Thyroid gland (tissue), 4 donors: Measurements from ENCODE around the gene SLC22A15.

Source experiments
- POLR2A ChIP-seq, 2 donors: fragments of 450-650 bp; IDR thresholded peaks; one replicate each; pipeline ENCODE4 v1.6.1; 2017; ENCODE audit warnings: antibody characterized with exemption in 2 of 2, mild to moderate bottlenecking in 2 of 2, moderate library complexity in 1 of 2
- TF ChIP-seq, protein P1 (sequence below), 6 experiments: fragments of 200-600 bp in 3 of 6; fragments of 450-650 bp in 3 of 6; sonication (generic) in 3 of 6; IDR thresholded peaks; one replicate each; pipeline ENCODE4 v1.5.1; 2016 to 2019; ENCODE audit warnings: antibody characterized with exemption in 6 of 6, mild to moderate bottlenecking in 2 of 6, inconsistent platforms in 1 of 6, moderate library complexity in 1 of 6

DNA sequence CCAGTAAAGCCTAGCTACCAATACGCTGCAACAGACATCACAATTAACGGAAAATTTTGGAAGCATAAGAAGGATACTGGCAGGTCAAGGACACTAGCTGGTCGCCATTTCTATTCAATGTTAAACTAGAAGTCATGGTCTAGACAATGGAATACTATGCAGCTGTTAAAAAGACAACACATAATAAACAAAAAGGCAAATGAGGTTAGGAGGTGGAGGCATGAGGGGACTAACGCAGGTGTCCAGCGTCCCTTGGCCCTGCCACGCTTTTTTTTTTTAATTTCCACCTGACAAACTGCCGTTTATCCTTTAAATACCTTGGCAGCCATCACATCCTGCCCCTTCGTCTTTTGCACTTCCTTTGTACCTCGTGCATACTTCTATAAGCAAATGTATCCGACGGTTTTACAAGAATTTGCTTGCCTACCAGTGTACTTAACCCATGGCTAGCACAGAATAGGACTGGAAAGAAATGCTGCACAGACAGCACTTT, 698 bp upstream of the SLC22A15 start:
- TF ChIP-seq, protein P1, sequence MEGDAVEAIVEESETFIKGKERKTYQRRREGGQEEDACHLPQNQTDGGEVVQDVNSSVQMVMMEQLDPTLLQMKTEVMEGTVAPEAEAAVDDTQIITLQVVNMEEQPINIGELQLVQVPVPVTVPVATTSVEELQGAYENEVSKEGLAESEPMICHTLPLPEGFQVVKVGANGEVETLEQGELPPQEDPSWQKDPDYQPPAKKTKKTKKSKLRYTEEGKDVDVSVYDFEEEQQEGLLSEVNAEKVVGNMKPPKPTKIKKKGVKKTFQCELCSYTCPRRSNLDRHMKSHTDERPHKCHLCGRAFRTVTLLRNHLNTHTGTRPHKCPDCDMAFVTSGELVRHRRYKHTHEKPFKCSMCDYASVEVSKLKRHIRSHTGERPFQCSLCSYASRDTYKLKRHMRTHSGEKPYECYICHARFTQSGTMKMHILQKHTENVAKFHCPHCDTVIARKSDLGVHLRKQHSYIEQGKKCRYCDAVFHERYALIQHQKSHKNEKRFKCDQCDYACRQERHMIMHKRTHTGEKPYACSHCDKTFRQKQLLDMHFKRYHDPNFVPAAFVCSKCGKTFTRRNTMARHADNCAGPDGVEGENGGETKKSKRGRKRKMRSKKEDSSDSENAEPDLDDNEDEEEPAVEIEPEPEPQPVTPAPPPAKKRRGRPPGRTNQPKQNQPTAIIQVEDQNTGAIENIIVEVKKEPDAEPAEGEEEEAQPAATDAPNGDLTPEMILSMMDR (IDR thresholded peaks at IDR 0.05): no peak
- TF ChIP-seq POLR2A (IDR thresholded peaks at IDR 0.05): no peak
